HCT116 (cell line): ENCODE data around the gene APP. TPM values are rescaled to one million over a fixed set of nuclear protein-coding genes. Genes with fewer than 3 reads are reported as not detected.

Experiments used
- ATAC-seq: fragments of 200-7000 bp; cut with Tn5 transposase; 2 replicates; pipeline ENCODE4 v1.9.1; 2020; ENCODE audit warnings: mild to moderate bottlenecking, moderate library complexity
- BruUV-seq: library from RNA; stranded (reverse); fragments of 400-500 nt; replicated peaks from 2 replicates; lab custom pipeline; 2021; lab: Mats Ljungman, UMichigan
- CTCF ChIA-PET: fragments of 300-600 bp; sonication (Branson Sonifier 250); formaldehyde crosslinking; loops from one replicate; lab custom pipeline; 2021; ENCODE audit warnings: antibody characterized with exemption; lab: Charles Lee
- POLR2A ChIA-PET: fragments of 300-600, 350-600 bp; sonication (Branson Sonifier 250); formaldehyde crosslinking; loops from one replicate; lab custom pipeline; 2021; ENCODE audit warnings: antibody characterized with exemption; lab: Charles Lee
- RAD21 ChIA-PET, 2 experiments: fragments of 300-600 bp; sonication (Branson Sonifier 250); formaldehyde crosslinking; loops; one replicate each; lab custom pipeline; 2023; ENCODE audit warnings: low total read pairs in 2 of 2; ENCODE audit not compliant: uncharacterized antibody in 2 of 2, unreplicated experiment in 2 of 2, low non-redundant PET in 1 of 2; lab: Charles Lee
- DNase-seq: peaks from one replicate; pipeline ENCODE4 v3.0.0-alpha.2; 2010; ENCODE audit warnings: low read depth, low spot score
- H2AFZ ChIP-seq: fragments of 200-600 bp; shearing (Covaris generic), sonication (generic); 2 replicates; pipeline ENCODE4 v1.6.1; 2017; ENCODE audit warnings: low read depth, mixed run types, mixed read lengths, antibody characterized with exemption, low read length; ENCODE audit not compliant: poor library complexity, severe bottlenecking
- H3K27ac ChIP-seq: 2 replicates; pipeline ENCODE4 v1.5.1; 2012; ENCODE audit warnings: low read depth, low read length
- H3K27me3 ChIP-seq: fragments of 200-600 bp; sonication (generic); 2 replicates; pipeline ENCODE4 v1.6.1; 2016; ENCODE audit warnings: mixed run types, low read length, mixed read lengths; ENCODE audit not compliant: insufficient read depth
- H3K36me3 ChIP-seq, 2 experiments: fragments of 200-500 bp in 1 of 2; fragments of 200-600 bp in 1 of 2; sonication (Bioruptor generic) in 1 of 2; sonication (generic) in 1 of 2; 2 replicates each; pipeline versions ENCODE4 v1.5.1 to v1.6.1; 2014 to 2016; ENCODE audit warnings: low read length in 2 of 2, inconsistent platforms in 1 of 2, mixed read lengths in 1 of 2, mixed run types in 1 of 2; ENCODE audit not compliant: insufficient read depth in 2 of 2, control insufficient read depth in 1 of 2
- H3K4me1 ChIP-seq, 2 experiments: fragments of 200-600 bp in 1 of 2; sonication (generic) in 1 of 2; 2 replicates each; pipeline versions ENCODE4 v1.5.1 to v1.6.1; 2012 to 2017; ENCODE audit warnings: low read length in 2 of 2, inconsistent platforms in 1 of 2, mild to moderate bottlenecking in 1 of 2, mixed read lengths in 1 of 2, mixed run types in 1 of 2, moderate library complexity in 1 of 2; ENCODE audit not compliant: insufficient read depth in 2 of 2, control insufficient read depth in 1 of 2
- H3K4me2 ChIP-seq: fragments of 200-600 bp; sonication (generic); 2 replicates; pipeline ENCODE4 v1.6.1; 2017; ENCODE audit warnings: mixed run types, low read length, mixed read lengths
- H3K4me3 ChIP-seq, 2 experiments: fragments of 200-600 bp in 1 of 2; sonication (generic) in 1 of 2; replicated peaks in 1 of 2; 2 replicates each; pipeline ENCODE4 v1.5.1; 2011 to 2016; ENCODE audit warnings: low read length in 2 of 2, control low read depth in 1 of 2, low read depth in 1 of 2, mild to moderate bottlenecking in 1 of 2, mixed read lengths in 1 of 2, mixed run types in 1 of 2
- H3K79me2 ChIP-seq: fragments of 200-600 bp; sonication (generic); 2 replicates; pipeline ENCODE4 v1.6.1; 2017; ENCODE audit warnings: mild to moderate bottlenecking, mixed run types, low read length, moderate library complexity, mixed read lengths; ENCODE audit not compliant: insufficient read depth
- H3K9ac ChIP-seq: fragments of 200-600 bp; sonication (generic); 2 replicates; pipeline ENCODE4 v1.6.1; 2016; ENCODE audit warnings: low read length, mixed read lengths
- H3K9me2 ChIP-seq: fragments of 200-600 bp; sonication (generic), shearing (Covaris generic); 2 replicates; pipeline ENCODE4 v1.6.1; 2017; ENCODE audit warnings: mixed run types, mild to moderate bottlenecking, moderate library complexity; ENCODE audit not compliant: insufficient read depth
- H3K9me3 ChIP-seq, 2 experiments: fragments of 200-500 bp in 1 of 2; fragments of 200-600 bp in 1 of 2; sonication (Bioruptor generic) in 1 of 2; sonication (generic) in 1 of 2; 2 replicates each; pipeline ENCODE4 v1.6.1; 2014 to 2017; ENCODE audit warnings: low read length in 2 of 2, mixed read lengths in 2 of 2, inconsistent platforms in 1 of 2, low read depth in 1 of 2, mild to moderate bottlenecking in 1 of 2, mixed run types in 1 of 2, moderate library complexity in 1 of 2; ENCODE audit not compliant: control insufficient read depth in 1 of 2, insufficient read depth in 1 of 2
- H4K20me1 ChIP-seq: fragments of 200-600 bp; sonication (generic), shearing (Covaris generic); 2 replicates; pipeline ENCODE4 v1.6.1; 2017; ENCODE audit warnings: mixed run types, mild to moderate bottlenecking, moderate library complexity; ENCODE audit not compliant: insufficient read depth
- ATF3 ChIP-seq: IDR thresholded peaks from 2 replicates; pipeline ENCODE4 v1.6.1; 2012
- CBX3 ChIP-seq: IDR thresholded peaks from 2 replicates; pipeline ENCODE4 v1.6.1; 2012; ENCODE audit warnings: low read depth
- CEBPB ChIP-seq: IDR thresholded peaks from 2 replicates; pipeline ENCODE4 v1.6.1; 2012; ENCODE audit warnings: low read depth
- CTCF ChIP-seq, 3 experiments: fragments of 200-600 bp in 1 of 3; sonication (generic) in 1 of 3; IDR thresholded peaks in 2 of 3; conservative IDR thresholded peaks in 1 of 3; 2 replicates each; pipeline ENCODE4 v1.5.1; 2012 to 2017; ENCODE audit warnings: low read depth in 2 of 3, low read length in 2 of 3, antibody characterized with exemption in 1 of 3, borderline replicate concordance in 1 of 3, control low read depth in 1 of 3, mild to moderate bottlenecking in 1 of 3, mixed read lengths in 1 of 3, mixed run types in 1 of 3, moderate library complexity in 1 of 3; ENCODE audit not compliant: insufficient read depth in 1 of 3
- EGR1 ChIP-seq: IDR thresholded peaks from 2 replicates; pipeline ENCODE4 v1.6.1; 2012; ENCODE audit warnings: low read depth
- EZH2 ChIP-seq: fragments of 200-600 bp; sonication (generic); IDR thresholded peaks from 2 replicates; pipeline ENCODE4 v1.6.1; 2017; ENCODE audit warnings: antibody characterized with exemption, mixed run types
- EZH2phosphoT487 ChIP-seq: fragments of 200-600 bp; IDR thresholded peaks from 2 replicates; pipeline ENCODE4 v1.6.1; 2018; ENCODE audit warnings: antibody characterized with exemption, borderline replicate concordance
- FOSL1 ChIP-seq: IDR thresholded peaks from 2 replicates; pipeline ENCODE4 v1.6.1; 2012; ENCODE audit warnings: low read depth
- JUND ChIP-seq: IDR thresholded peaks from 2 replicates; pipeline ENCODE4 v1.6.1; 2012
- MAX ChIP-seq: IDR thresholded peaks from 2 replicates; pipeline ENCODE4 v1.6.1; 2012
- POLR2A ChIP-seq: IDR thresholded peaks from 2 replicates; pipeline ENCODE4 v1.7.0; 2011; ENCODE audit warnings: borderline replicate concordance; ENCODE audit not compliant: insufficient read depth, insufficient read length; ENCODE audit errors: extremely low read depth
- RAD21 ChIP-seq: IDR thresholded peaks from 2 replicates; pipeline ENCODE4 v1.6.1; 2012; ENCODE audit warnings: low read depth, mild to moderate bottlenecking
- SIN3A ChIP-seq: IDR thresholded peaks from 2 replicates; pipeline ENCODE4 v1.6.1; 2012; ENCODE audit warnings: low read depth
- SP1 ChIP-seq: IDR thresholded peaks from 2 replicates; pipeline ENCODE4 v1.6.1; 2012; ENCODE audit warnings: low read depth
- SRF ChIP-seq: IDR thresholded peaks from 2 replicates; pipeline ENCODE4 v1.6.1; 2012; ENCODE audit warnings: low read depth
- TCF7L2 ChIP-seq: IDR thresholded peaks from 2 replicates; pipeline ENCODE4 v1.7.0; 2011; ENCODE audit warnings: borderline replicate concordance, inconsistent platforms; ENCODE audit not compliant: insufficient read depth, insufficient read length; ENCODE audit errors: extremely low read depth
- ZBTB33 ChIP-seq: IDR thresholded peaks from 2 replicates; pipeline ENCODE4 v1.6.1; 2011; ENCODE audit warnings: mild to moderate bottlenecking, low read length, moderate library complexity; ENCODE audit not compliant: insufficient replicate concordance; ENCODE audit errors: extremely low read depth
- ZNF274 ChIP-seq: fragments of 200-500 bp; sonication (Bioruptor generic); IDR thresholded peaks from 2 replicates; pipeline ENCODE4 v1.6.1; 2014; ENCODE audit warnings: mild to moderate bottlenecking, low read depth, low read length, inconsistent platforms
- intact Hi-C: fragments of 100-400 bp; cut with micrococcal nuclease; formaldehyde crosslinking; loops from 2 replicates; pipeline ENCODE4 v1.10.0; 2022
- total RNA-seq: library from RNA; stranded (reverse); gene quantifications from one replicate; pipeline ENCODE4 v1.2.1, GENCODE V29; 2021; ENCODE audit not compliant: unreplicated experiment

The APP gene
- total RNA-seq, 1 experiment from 2014 or later: 267 TPM

- TF ChIP-seq ATF3 (no peak), SIN3A (no peak), TCF7L2 (no peak), ZNF274 (no peak), EZH2phosphoT487 (no peak), ZBTB33 (no peak), RAD21 (no peak)
- TF ChIP-seq, all 23 proteins: peak for 0
These were observed 21.0 kb upstream of the APP start (continued) for GRCh38 chr21:26191609-26192008.

- intact Hi-C loops: no loop called here
- ChIA-PET RAD21 (no interaction called here), CTCF (no interaction called here), POLR2A (no interaction called here)
- DNase-seq: no peak
- Histone ChIP-seq H3K79me2 (no peaks in the 10 kb centered on the region), H3K27me3 (no peaks in the 10 kb centered on the region), H3K4me1 (no peaks in the 10 kb centered on the region), H3K4me2 (no peak overlapping the region), H3K9ac (no peak overlapping the region), H4K20me1 (no peaks in the 10 kb centered on the region), H3K27ac (no peak overlapping the region), H2AFZ (no peak overlapping the region), H3K36me3 (no peaks in the 10 kb centered on the region), H3K4me3 (no peak overlapping the region), H3K9me2 (no peaks in the 10 kb centered on the region), H3K9me3 (no peaks in the 10 kb centered on the region)
- no peak for ATAC-seq
- no TSS peak for BruUV-seq
- TF ChIP-seq TCF7L2 (no peak), JUND (no peak), EGR1 (no peak), EZH2phosphoT487 (no peak), ZBTB33 (no peak), POLR2A (no peak), CEBPB (no peak), MAX (no peak), EZH2 (no peak), CTCF (IDR thresholded peaks at IDR 0.05 in 2 of 3, conservative IDR thresholded peaks at IDR 0.05 in 1 of 3; ENCODE audit: borderline replicate concordance in 1 of 3, insufficient read depth in 1 of 3, low read depth in 2 of 3, low read length in 2 of 3) (no peak), SP1 (no peak), FOSL1 (no peak), SRF (no peak), CBX3 (no peak), ZNF274 (no peak)
These were observed 17.9 kb upstream of the APP start for GRCh38 chr21:26188422-26188821.
